K562 (cell line): ENCODE measurements around the gene DOCK1. TPM values are rescaled to one million over a fixed set of nuclear protein-coding genes. Genes with fewer than 3 reads are reported as not detected.

Source experiments
- ATAC-seq: fragments of 200-7000 bp; cut with Tn5 transposase; 3 replicates; pipeline ENCODE4 v1.9.1; 2020; ENCODE audit warnings: moderate library complexity
- BruUV-seq: library from RNA; stranded (reverse); fragments of 400-500 nt; replicated peaks from 2 replicates; lab custom pipeline; 2021; lab: Mats Ljungman, UMichigan
- CTCF ChIA-PET: fragments of 300-600 bp; formaldehyde crosslinking; extraction: SDS; loops from one replicate; lab custom pipeline; 2021; ENCODE audit warnings: low intra/inter-chr PET ratio; lab: Yijun Ruan, JAX
- POLR2A ChIA-PET: fragments of 300-600, 350-650 bp; sonication (Branson Sonifier 250); formaldehyde crosslinking; extraction: SDS; loops from one replicate; lab custom pipeline; 2021; ENCODE audit warnings: antibody characterized with exemption, inconsistent platforms; lab: Yijun Ruan, JAX
- DNase-seq, 4 experiments: peaks; one replicate each; pipeline versions ENCODE4 v3.0.0 to v3.0.0-alpha.2; 2011 to 2018; ENCODE audit warnings: low spot score in 3 of 4, mixed read lengths in 3 of 4; ENCODE audit errors: extremely low read depth in 1 of 4
- FAIRE-seq: peaks from 2 replicates; lab custom pipeline; 2011; peaks lifted over from hg19 to GRCh38; lab: Jason Lieb, UNC
- H2AFZ ChIP-seq: 2 replicates; pipeline ENCODE4 v1.6.0; 2011; ENCODE audit warnings: low read depth, low read length, control low read depth, inconsistent platforms
- H3K27ac ChIP-seq: fragments of 200-600 bp; 3 replicates; pipeline ENCODE4 v1.8.0; 2011; ENCODE audit warnings: low read depth, mild to moderate bottlenecking, control low read depth, inconsistent platforms, low read length, moderate library complexity, mixed read lengths; ENCODE audit errors: extremely low read depth
- H3K27me3 ChIP-seq, 2 experiments: fragments of 300-600 bp in 1 of 2; 2 replicates in 1 of 2; 3 replicates in 1 of 2; pipeline versions ENCODE4 v1.6.0 to v1.8.0; 2011; ENCODE audit warnings: inconsistent platforms in 2 of 2, low read length in 2 of 2, mild to moderate bottlenecking in 1 of 2, mixed read lengths in 1 of 2, moderate library complexity in 1 of 2; ENCODE audit not compliant: control insufficient read depth in 2 of 2, insufficient read depth in 2 of 2
- H3K36me3 ChIP-seq: fragments of 300-600 bp; 3 replicates; pipeline ENCODE4 v1.8.0; 2011; ENCODE audit warnings: mild to moderate bottlenecking, low read length, inconsistent platforms; ENCODE audit not compliant: control insufficient read depth, insufficient read depth
- H3K4me1 ChIP-seq, 2 experiments: fragments of 200-600 bp in 1 of 2; replicated peaks in 1 of 2; 2 replicates in 1 of 2; 3 replicates in 1 of 2; pipeline versions ENCODE4 v1.5.1 to v1.8.0; 2011; ENCODE audit warnings: inconsistent platforms in 2 of 2, low read length in 2 of 2, mild to moderate bottlenecking in 1 of 2, mixed read lengths in 1 of 2, moderate library complexity in 1 of 2; ENCODE audit not compliant: control insufficient read depth in 2 of 2, insufficient read depth in 2 of 2
- H3K4me2 ChIP-seq: 2 replicates; pipeline ENCODE4 v1.6.1; 2011; ENCODE audit warnings: low read length, control low read depth, inconsistent platforms, mixed read lengths; ENCODE audit not compliant: insufficient read depth
- H3K4me3 ChIP-seq: fragments of 200-600 bp; sonication (generic), shearing (Covaris generic); 2 replicates; pipeline ENCODE4 v1.5.1; 2016; ENCODE audit warnings: control low read depth, inconsistent platforms
- H3K79me2 ChIP-seq: fragments of 200-600 bp; 3 replicates; pipeline ENCODE4 v1.8.0; 2011; ENCODE audit warnings: low read length, inconsistent platforms; ENCODE audit not compliant: control insufficient read depth, insufficient read depth
- H3K9ac ChIP-seq, 2 experiments: 2 replicates each; pipeline versions ENCODE4 v1.6.0 to v1.6.1; 2011; ENCODE audit warnings: low read depth in 2 of 2, low read length in 2 of 2, control low read depth in 1 of 2, inconsistent platforms in 1 of 2, mild to moderate bottlenecking in 1 of 2, mixed read lengths in 1 of 2; ENCODE audit not compliant: insufficient read depth in 1 of 2
- H3K9me1 ChIP-seq: one replicate; pipeline ENCODE4 v1.6.0; 2011; ENCODE audit warnings: inconsistent platforms, mild to moderate bottlenecking, low read length, moderate library complexity; ENCODE audit not compliant: control insufficient read depth, insufficient read depth
- H3K9me3 ChIP-seq: replicated peaks from 2 replicates; pipeline ENCODE4 v1.5.1; 2011; ENCODE audit warnings: low read depth, low read length, inconsistent platforms; ENCODE audit not compliant: control insufficient read depth, insufficient read depth
- H4K20me1 ChIP-seq: replicated peaks from 2 replicates; pipeline ENCODE4 v1.6.1; 2011; ENCODE audit warnings: low read length, inconsistent platforms, mixed read lengths; ENCODE audit not compliant: control insufficient read depth, insufficient read depth
- ARID1B ChIP-seq: fragments of 450-650 bp; IDR thresholded peaks from 2 replicates; pipeline ENCODE4 v1.6.1; 2016; ENCODE audit warnings: antibody characterized with exemption, mild to moderate bottlenecking, inconsistent platforms
- CHD2 ChIP-seq: IDR thresholded peaks from 2 replicates; pipeline ENCODE4 v1.6.1; 2011; ENCODE audit warnings: low read depth, low read length
- DNMT1 ChIP-seq: fragments of 450-650 bp; IDR thresholded peaks from 2 replicates; pipeline ENCODE4 v1.6.1; 2016; ENCODE audit warnings: antibody characterized with exemption, mild to moderate bottlenecking
- MEF2A ChIP-seq: IDR thresholded peaks from 2 replicates; pipeline ENCODE4 v1.6.1; 2011; ENCODE audit warnings: low read depth, mild to moderate bottlenecking, low read length, moderate library complexity; ENCODE audit not compliant: control insufficient read depth
- MTA3 ChIP-seq: fragments of 450-650 bp; formaldehyde crosslinking; IDR thresholded peaks from 2 replicates; pipeline ENCODE4 v1.6.1; 2017; ENCODE audit warnings: mild to moderate bottlenecking, borderline replicate concordance
- PTBP1 ChIP-seq: fragments of 200-400 bp; formaldehyde crosslinking; IDR thresholded peaks from 2 replicates; pipeline ENCODE4 v1.6.1; 2017; ENCODE audit warnings: low read depth, low read length
- RAD51 ChIP-seq: fragments of 450-650 bp; IDR thresholded peaks from 2 replicates; pipeline ENCODE4 v1.7.1; 2016; ENCODE audit warnings: low read depth, mild to moderate bottlenecking, borderline replicate concordance
- RFX7 ChIP-seq: fragments of 250-450 bp; sonication (Bioruptor Pico); IDR thresholded peaks from 2 replicates; pipeline ENCODE4 v1.5.1; 2021; ENCODE audit warnings: mild to moderate bottlenecking
- TRIM25 ChIP-seq: fragments of 450-650 bp; IDR thresholded peaks from 2 replicates; pipeline ENCODE4 v1.7.0; 2016; ENCODE audit warnings: borderline replicate concordance
- ZNF140 ChIP-seq: fragments of 250-450 bp; sonication (Bioruptor Pico); IDR thresholded peaks from 2 replicates; pipeline ENCODE4 v1.8.0; 2021; ENCODE audit warnings: moderate library complexity, mild to moderate bottlenecking, inconsistent platforms
- ZNF23 ChIP-seq: fragments of 250-450 bp; sonication (Bioruptor Pico); IDR thresholded peaks from 2 replicates; pipeline ENCODE4 v1.4.0; 2020; ENCODE audit warnings: mild to moderate bottlenecking
- ZNF551 ChIP-seq: fragments of 250-450 bp; sonication (Bioruptor Pico); IDR thresholded peaks from 2 replicates; pipeline ENCODE4 v1.5.0; 2021; ENCODE audit warnings: mild to moderate bottlenecking, moderate library complexity
- WGBS: fragments of 100-300 bp; shearing (Covaris generic); methylation state at CpG from one replicate; pipeline ENCODE4 v1.1.6; 2016; ENCODE audit warnings: low coverage, mixed read lengths; ENCODE audit not compliant: insufficient coverage; ENCODE audit errors: missing lambda C conversion rate; 5-methylcytosine and 5-hydroxymethylcytosine counted together
- in situ Hi-C: fragments of 300-500 bp; cut with MboI; formaldehyde crosslinking; loops from 4 replicates; pipeline ENCODE4 v1.15.0; 2018; ENCODE audit warnings: inconsistent platforms, mixed read lengths
- intact Hi-C: fragments of 100-400 bp; cut with micrococcal nuclease; formaldehyde crosslinking; loops from 2 replicates; pipeline ENCODE4 v1.14.2; 2022
- polyA plus RNA-seq, 8 experiments: library from polyadenylated mRNA; depleted of rRNA in 4 of 8; stranded (reverse) in 5 of 8; unstranded in 3 of 8; fragments of >200 nt; fragmentation: Nextera tagmentation in 2 of 8; fragmentation: Illumina TruSeq in 1 of 8; extraction: Ambion mirVana in 2 of 8; extraction: Trizol in 1 of 8; gene quantifications; 2 replicates each; pipeline versions ENCODE4 v1.2.1 to v1.2.3, GENCODE V29; 2011 to 2014; ENCODE audit warnings: inconsistent platforms in 1 of 8, missing spikeins in 1 of 8
- total RNA-seq, 7 experiments: library from RNA; depleted of rRNA in 6 of 7; stranded (reverse); fragments of >200 nt in 6 of 7; fragmentation: Illumina TruSeq in 2 of 7; extraction: Trizol in 2 of 7; gene quantifications; 2 replicates each; pipeline versions ENCODE4 v1.2.1 to v1.2.3, GENCODE V29; 2011 to 2021; ENCODE audit warnings: low replicate concordance in 1 of 7
- TF ChIP-seq, protein P1 (sequence below): fragments of 450-650 bp; formaldehyde crosslinking; IDR thresholded peaks from 2 replicates; pipeline ENCODE4 v1.4.0; 2022; ENCODE audit warnings: missing genetic modification characterization
- TF ChIP-seq, protein P2 (sequence below): fragments of 450-650 bp; formaldehyde crosslinking; IDR thresholded peaks from 2 replicates; pipeline ENCODE4 v1.4.0; 2020; ENCODE audit warnings: mild to moderate bottlenecking, moderate library complexity

Gene DOCK1
- total and polyA plus RNA-seq, 9 of the 15 experiments (the other 6 are each of a cell fraction or from before 2014, with no cell fraction given): 0.31 TPM; not detected in 8

DNA sequence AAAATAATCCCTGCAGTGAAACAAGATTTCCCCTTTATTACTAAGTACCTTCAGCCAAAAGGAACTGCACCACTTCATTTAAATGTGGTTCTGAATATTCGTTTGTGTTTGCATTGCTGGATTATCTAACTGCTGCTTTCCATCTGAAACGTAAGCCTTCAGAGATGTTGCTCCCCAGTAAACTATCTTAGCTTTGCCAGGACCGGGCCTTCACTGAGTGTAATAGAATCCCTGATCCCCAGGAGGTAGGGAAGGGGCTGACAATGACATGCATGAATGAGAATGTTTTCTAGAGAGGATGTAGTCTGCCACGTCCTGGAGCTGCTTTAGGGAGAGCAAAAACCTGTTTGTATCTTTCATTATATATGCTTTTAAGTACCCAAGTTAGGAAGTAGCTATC lies 310.6 kb downstream of the DOCK1 start:
- CTCF ChIA-PET: no interaction called here
- H3K27ac ChIP-seq: no peak overlapping the region
- no peaks in the 10 kb centered on the region for H3K9me3 ChIP-seq
- H3K4me3 ChIP-seq: no peak overlapping the region
- H4K20me1 ChIP-seq: no peaks in the 10 kb centered on the region
- intact Hi-C loops (no loop called here), in situ Hi-C loops (no loop called here)
- ATAC-seq (no peak), DNase-seq (no peak), FAIRE-seq (no peak)
- H3K27me3 ChIP-seq: no peaks in the 10 kb centered on the region
- no peaks in the 10 kb centered on the region for H3K4me1 ChIP-seq
- no peaks in the 10 kb centered on the region for H3K79me2 ChIP-seq
- BruUV-seq: no TSS peak
- POLR2A ChIA-PET: no interaction called here
- no peak overlapping the region for H3K9ac ChIP-seq
- H3K4me2 ChIP-seq: no peak overlapping the region
- no peak overlapping the region for H2AFZ ChIP-seq
- H3K9me1 ChIP-seq: no peaks in the 10 kb centered on the region
- H3K36me3 ChIP-seq: no peaks in the 10 kb centered on the region
- TF ChIP-seq, protein P1, sequence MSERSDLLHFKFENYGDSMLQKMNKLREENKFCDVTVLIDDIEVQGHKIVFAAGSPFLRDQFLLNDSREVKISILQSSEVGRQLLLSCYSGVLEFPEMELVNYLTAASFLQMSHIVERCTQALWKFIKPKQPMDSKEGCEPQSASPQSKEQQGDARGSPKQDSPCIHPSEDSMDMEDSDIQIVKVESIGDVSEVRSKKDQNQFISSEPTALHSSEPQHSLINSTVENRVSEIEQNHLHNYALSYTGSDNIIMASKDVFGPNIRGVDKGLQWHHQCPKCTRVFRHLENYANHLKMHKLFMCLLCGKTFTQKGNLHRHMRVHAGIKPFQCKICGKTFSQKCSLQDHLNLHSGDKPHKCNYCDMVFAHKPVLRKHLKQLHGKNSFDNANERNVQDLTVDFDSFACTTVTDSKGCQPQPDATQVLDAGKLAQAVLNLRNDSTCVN (CRISPR knock-in tag): no peak
- TF ChIP-seq MEF2A (no peak), PTBP1 (no peak), RFX7 (no peak), ZNF23 (CRISPR knock-in tag) (no peak), ZNF140 (CRISPR knock-in tag) (no peak), RAD51 (no peak), MTA3 (no peak), CHD2 (no peak), DNMT1 (no peak), TRIM25 (no peak), ARID1B (no peak), ZNF551 (CRISPR knock-in tag) (no peak)
- TF ChIP-seq, protein P2, sequence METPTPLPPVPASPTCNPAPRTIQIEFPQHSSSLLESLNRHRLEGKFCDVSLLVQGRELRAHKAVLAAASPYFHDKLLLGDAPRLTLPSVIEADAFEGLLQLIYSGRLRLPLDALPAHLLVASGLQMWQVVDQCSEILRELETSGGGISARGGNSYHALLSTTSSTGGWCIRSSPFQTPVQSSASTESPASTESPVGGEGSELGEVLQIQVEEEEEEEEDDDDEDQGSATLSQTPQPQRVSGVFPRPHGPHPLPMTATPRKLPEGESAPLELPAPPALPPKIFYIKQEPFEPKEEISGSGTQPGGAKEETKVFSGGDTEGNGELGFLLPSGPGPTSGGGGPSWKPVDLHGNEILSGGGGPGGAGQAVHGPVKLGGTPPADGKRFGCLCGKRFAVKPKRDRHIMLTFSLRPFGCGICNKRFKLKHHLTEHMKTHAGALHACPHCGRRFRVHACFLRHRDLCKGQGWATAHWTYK (CRISPR knock-in tag): no peak
- WGBS: 3% methylated on average over 4 of the region's 4 CpGs
